ENCODE measurements around the gene DCLK3. TPM values are rescaled to one million over a fixed set of nuclear protein-coding genes. Genes with fewer than 3 reads are reported as not detected.

Gene DCLK3
- polyA plus RNA-seq, 1 donor (not counting 4 experiments of a cell fraction or from before 2014, with no cell fraction given), result not detected

- H3K27me3 ChIP-seq (ENCODE audit: control insufficient read depth, extremely low read depth, insufficient read depth, low read length), result peaks cover 40% of the 10 kb centered on the region
- FAIRE-seq (no peak), DNase-seq (ENCODE audit: low read depth, low spot score) (no peak)
- no peaks in the 10 kb centered on the region for H3K9me3 ChIP-seq (ENCODE audit: control insufficient read depth, low read depth, low read length)
- H3K4me3 ChIP-seq (ENCODE audit: control insufficient read depth in 2 of 3, extremely low read depth in 1 of 3, insufficient read depth in 2 of 3, low read depth in 1 of 3, low read length in 3 of 3), result no peak overlapping the region
- no peak overlapping the region for H3K9ac ChIP-seq (ENCODE audit: control insufficient read depth, extremely low read depth, insufficient read depth, low read length)
- no peak overlapping the region for H2AFZ ChIP-seq (ENCODE audit: control insufficient read depth, low read length)
- no peaks in the 10 kb centered on the region for H3K36me3 ChIP-seq (ENCODE audit: control insufficient read depth in 2 of 2, extremely low read depth in 1 of 2, insufficient read depth in 2 of 2, low read length in 2 of 2)
- no peak overlapping the region for H3K27ac ChIP-seq (ENCODE audit: control insufficient read depth, insufficient read depth, low read length)
- no peaks in the 10 kb centered on the region for H3K79me2 ChIP-seq (ENCODE audit: control insufficient read depth, insufficient read depth, low read length)
- dilution Hi-C loops (cut with MboI; ENCODE audit: extremely low pct_ligation_motif_present, low sequenced_read_pairs), result no loop called here
- peaks cover 2% of the 10 kb centered on the region for H4K20me1 ChIP-seq (ENCODE audit: control insufficient read depth, extremely low read depth, insufficient read depth, low read length)
- TF ChIP-seq CTCF (optimal IDR thresholded peaks at IDR 0.05 in 1 of 3, IDR thresholded peaks at IDR 0.05 in 1 of 3, conservative IDR thresholded peaks at IDR 0.05 in 1 of 3; ENCODE audit: extremely low read depth in 1 of 3, insufficient read depth in 2 of 3, low read length in 3 of 3) (no peak), EZH2 (IDR thresholded peaks at IDR 0.05; ENCODE audit: low read length) (peak; percentile 94)
- H3K9me1 ChIP-seq (ENCODE audit: control insufficient read depth, extremely low read depth, insufficient read depth, low read length), result no peaks in the 10 kb centered on the region
- H3K4me2 ChIP-seq (ENCODE audit: control insufficient read depth, extremely low read depth, insufficient read depth, low read depth, low read length), result no peak overlapping the region
- H3K4me1 ChIP-seq (ENCODE audit: control insufficient read depth, extremely low read depth, insufficient read depth, low read length), result peaks cover 2% of the 10 kb centered on the region
These were observed 318 bp upstream of the DCLK3 start for GRCh38 chr3:36764704-36765038.

- Histone ChIP-seq H3K4me3 (ENCODE audit: control insufficient read depth in 2 of 3, extremely low read depth in 1 of 3, insufficient read depth in 2 of 3, low read depth in 1 of 3, low read length in 3 of 3) (no peak overlapping the region), H3K79me2 (ENCODE audit: control insufficient read depth, insufficient read depth, low read length) (no peaks in the 10 kb centered on the region), H3K4me2 (ENCODE audit: control insufficient read depth, extremely low read depth, insufficient read depth, low read depth, low read length) (no peak overlapping the region), H3K27me3 (ENCODE audit: control insufficient read depth, extremely low read depth, insufficient read depth, low read length) (peaks cover 43% of the 10 kb centered on the region), H3K36me3 (ENCODE audit: control insufficient read depth in 2 of 2, extremely low read depth in 1 of 2, insufficient read depth in 2 of 2, low read length in 2 of 2) (no peaks in the 10 kb centered on the region), H3K9me3 (ENCODE audit: control insufficient read depth, low read depth, low read length) (no peaks in the 10 kb centered on the region), H4K20me1 (ENCODE audit: control insufficient read depth, extremely low read depth, insufficient read depth, low read length) (peaks cover 2% of the 10 kb centered on the region), H3K9ac (ENCODE audit: control insufficient read depth, extremely low read depth, insufficient read depth, low read length) (no peak overlapping the region), H3K9me1 (ENCODE audit: control insufficient read depth, extremely low read depth, insufficient read depth, low read length) (no peaks in the 10 kb centered on the region), H3K4me1 (ENCODE audit: control insufficient read depth, extremely low read depth, insufficient read depth, low read length) (peaks cover 2% of the 10 kb centered on the region), H3K27ac (ENCODE audit: control insufficient read depth, insufficient read depth, low read length) (no peak overlapping the region), H2AFZ (ENCODE audit: control insufficient read depth, low read length) (no peak overlapping the region)
- dilution Hi-C loops (cut with MboI; ENCODE audit: extremely low pct_ligation_motif_present, low sequenced_read_pairs), result no loop called here
- no peak for TF ChIP-seq EZH2 (IDR thresholded peaks at IDR 0.05; ENCODE audit: low read length)
- no peak for TF ChIP-seq CTCF (optimal IDR thresholded peaks at IDR 0.05 in 1 of 3, IDR thresholded peaks at IDR 0.05 in 1 of 3, conservative IDR thresholded peaks at IDR 0.05 in 1 of 3; ENCODE audit: extremely low read depth in 1 of 3, insufficient read depth in 2 of 3, low read length in 3 of 3)
- DNase-seq (ENCODE audit: low read depth, low spot score) (no peak), FAIRE-seq (no peak)
These were observed 1.2 kb downstream of the DCLK3 start for GRCh38 chr3:36762918-36763849.

Data from keratinocyte (primary cell).